Hepatocyte (in vitro differentiated cells): ENCODE results near the gene HOXD12.

ENCODE experiments used
- CTCF ChIP-seq: fragments of 200-600 bp; sonication (generic); IDR thresholded peaks from 2 replicates; pipeline ENCODE4 v1.5.1; 2016; ENCODE audit warnings: antibody characterized with exemption, mild to moderate bottlenecking; ENCODE audit not compliant: poor library complexity
- EZH2 ChIP-seq: fragments of 200-600 bp; sonication (generic); IDR thresholded peaks from 2 replicates; pipeline ENCODE4 v1.6.1; 2016; ENCODE audit warnings: antibody characterized with exemption, mild to moderate bottlenecking, borderline replicate concordance
- EZH2phosphoT487 ChIP-seq: fragments of 200-600 bp; sonication (generic); IDR thresholded peaks from one replicate; pipeline ENCODE4 v1.6.1; 2018; ENCODE audit warnings: antibody characterized with exemption, mild to moderate bottlenecking, low read depth, moderate library complexity; ENCODE audit not compliant: unreplicated experiment, severe bottlenecking

GRCh38 chr2:176096243-176096985 lies 3.2 kb upstream of the HOXD12 start:
- TF ChIP-seq CTCF (no peak), EZH2 (no peak), EZH2phosphoT487 (no peak)
